HG03521 (cell line): ENCODE measurements around the gene CTXND1.

ENCODE experiments used
- ATAC-seq: cut with Tn5 transposase; IDR thresholded peaks from one replicate; pipeline ENCODE4 v1.9.1; 2021; ENCODE audit warnings: mild to moderate bottlenecking, moderate library complexity; ENCODE audit not compliant: unreplicated experiment

The CTXND1 gene

DNA sequence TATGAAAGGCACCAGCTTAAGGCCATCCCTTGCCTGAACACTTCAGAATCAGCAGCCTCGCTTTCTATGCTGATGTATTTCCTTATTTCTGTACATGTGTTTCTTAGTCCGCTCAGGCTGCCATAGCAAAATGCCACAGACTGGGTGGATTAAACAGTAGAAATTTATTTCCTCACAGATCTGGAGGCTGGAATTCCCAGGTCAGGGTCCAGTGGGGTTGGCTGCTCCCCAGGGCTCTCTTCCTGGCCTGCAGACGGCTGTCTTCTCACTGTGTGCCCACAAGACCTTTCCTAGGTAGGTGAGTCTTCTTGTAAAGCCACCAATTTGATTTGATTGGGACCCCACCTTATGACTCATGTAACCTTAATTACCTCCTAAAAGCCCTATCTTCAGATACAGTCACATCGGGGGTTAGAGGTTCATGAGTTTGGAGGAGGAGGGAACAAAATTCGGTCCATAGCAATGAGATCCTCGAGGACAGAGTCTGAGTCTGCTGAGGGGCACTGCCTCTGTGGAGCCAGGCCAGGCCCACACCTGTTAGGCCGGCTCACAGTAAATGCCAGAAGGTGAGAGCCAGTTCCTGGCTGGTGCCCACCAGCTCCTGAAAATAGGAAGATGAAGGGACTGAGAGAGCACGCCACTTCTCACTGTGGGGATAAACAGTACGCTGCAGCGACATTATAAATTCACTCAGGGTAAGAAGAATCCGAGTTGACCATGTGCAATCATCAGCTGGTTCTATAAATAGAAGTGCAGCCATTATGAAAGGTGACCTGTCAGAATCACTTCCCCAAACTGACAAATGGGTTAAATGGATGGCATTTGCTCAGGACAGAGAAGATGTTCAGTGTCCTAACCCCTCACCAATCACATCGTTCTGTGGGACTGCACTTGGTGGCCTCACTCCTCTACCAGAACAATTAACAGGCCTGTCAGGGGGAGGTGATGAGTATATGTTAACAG, 41.1 kb downstream of the CTXND1 start:
- no peak for ATAC-seq

- no peak for ATAC-seq
Measured at GRCh38 chr15:80208758-80209734, 43.0 kb downstream of the CTXND1 start.

DNA sequence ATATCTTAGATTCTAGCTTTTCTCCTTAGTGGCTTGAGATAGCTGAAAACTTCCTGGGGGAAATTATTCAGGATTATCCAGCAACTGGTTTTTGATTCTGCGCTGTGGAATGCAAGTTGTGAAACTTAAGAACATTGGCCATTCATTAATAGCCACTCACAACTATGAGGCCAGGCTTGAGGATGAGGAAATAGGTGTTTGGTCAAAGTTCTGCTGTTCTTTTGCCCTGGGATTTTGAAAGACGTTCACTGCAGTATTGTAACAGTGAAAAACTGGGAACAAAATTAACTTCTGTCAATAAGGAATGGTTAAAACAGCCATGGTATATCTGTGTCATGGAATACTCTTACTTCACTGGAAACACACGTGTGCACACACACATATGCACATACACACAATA, 44.1 kb downstream of the CTXND1 start:
- no peak for ATAC-seq

DNA sequence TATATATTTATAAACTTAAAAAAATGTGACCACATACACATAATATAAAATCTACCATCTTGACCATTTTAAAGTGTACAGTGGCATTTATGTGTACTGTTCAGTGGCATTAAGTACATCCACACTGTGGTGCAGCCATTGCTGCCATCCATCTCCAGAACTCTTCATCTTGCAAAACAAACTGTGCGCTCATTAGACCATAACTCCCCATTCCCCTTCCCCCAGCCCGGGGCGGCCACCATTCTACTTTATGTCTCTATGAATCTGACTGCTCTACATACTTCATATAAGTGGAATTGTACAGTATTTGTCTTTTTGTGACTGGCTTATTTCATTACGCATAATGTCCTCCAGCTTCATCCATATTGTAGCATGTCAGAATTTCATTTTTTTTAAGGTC, 47.8 kb downstream of the CTXND1 start:
- no peak for ATAC-seq

- ATAC-seq = no peak
Measured at GRCh38 chr15:80203361-80203885, 48.6 kb downstream of the CTXND1 start.

DNA sequence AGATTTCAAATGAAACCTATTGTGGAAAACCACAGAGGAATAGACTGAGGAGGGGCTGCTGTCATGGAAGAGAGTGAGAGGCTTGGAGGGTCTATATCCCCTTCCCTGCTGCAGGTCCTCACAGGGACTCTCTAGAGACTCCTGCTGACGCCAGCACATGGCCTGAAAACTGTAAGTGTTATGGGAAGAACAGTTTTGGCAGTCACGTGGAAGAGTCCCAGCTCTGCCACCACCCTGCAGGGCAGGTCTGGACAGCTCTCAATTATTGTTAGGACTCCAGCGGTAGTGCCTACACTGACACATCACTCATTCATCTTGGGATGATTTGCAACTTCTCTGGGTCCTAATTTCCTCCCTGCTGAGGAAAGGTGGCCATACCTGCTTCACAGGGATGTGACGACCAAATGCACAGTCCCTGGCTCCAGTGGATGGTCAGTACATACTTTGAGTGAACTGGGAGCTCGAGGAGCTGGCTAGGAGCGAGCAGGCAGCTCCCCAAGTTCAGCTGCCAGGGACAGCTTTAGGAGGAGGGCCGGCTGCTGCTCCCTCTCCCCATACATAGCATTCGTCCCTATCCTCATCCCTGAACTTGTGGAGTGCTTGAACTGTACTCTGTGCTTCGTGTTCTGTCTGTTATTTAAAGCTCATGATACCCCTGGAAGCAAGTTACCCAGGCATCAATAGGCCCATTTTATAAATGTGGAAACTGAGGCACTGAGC, 49.2 kb downstream of the CTXND1 start:
- no peak for ATAC-seq

DNA sequence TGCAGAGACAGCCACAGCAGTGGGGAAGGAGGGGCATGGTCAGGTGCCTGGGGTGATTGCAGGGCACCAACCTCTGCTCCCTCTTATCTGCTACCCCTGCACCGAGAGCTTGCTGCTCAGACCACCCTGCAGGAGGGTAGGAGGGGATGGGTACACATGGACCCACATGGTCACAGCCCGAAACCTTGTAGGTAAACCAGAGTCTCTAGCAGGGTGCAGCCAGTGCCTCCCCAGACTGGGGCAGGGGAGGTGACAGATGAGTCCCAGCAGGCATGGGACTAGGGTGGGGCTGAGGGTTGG, 50.0 kb downstream of the CTXND1 start:
- ATAC-seq = no peak

- no peak for ATAC-seq
Measured at GRCh38 chr15:80201256-80202015, 50.6 kb downstream of the CTXND1 start.

DNA sequence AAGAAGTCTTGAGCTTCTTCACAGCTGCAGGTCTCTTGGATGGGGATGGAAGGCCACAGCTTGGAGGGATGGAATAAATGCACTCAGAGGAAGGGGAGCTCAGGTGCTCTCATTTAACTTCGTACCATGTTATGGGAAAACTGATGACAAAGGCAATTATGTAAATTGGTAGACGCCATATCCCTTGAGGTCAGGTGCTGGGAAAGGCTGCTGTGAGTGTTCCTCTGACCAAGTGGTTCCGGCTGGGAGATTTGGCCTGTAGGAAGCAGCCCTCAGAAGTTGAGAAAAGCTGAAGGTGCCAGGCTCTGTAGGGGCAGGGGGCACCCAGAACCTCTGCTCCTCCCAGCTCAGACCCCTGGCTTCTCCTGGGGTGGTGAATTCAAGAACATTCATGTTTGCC, 52.1 kb downstream of the CTXND1 start:
- no peak for ATAC-seq

GRCh38 chr15:80199366-80199765, 52.6 kb downstream of the CTXND1 start:
- ATAC-seq = no peak

- no peak for ATAC-seq
Measured at GRCh38 chr15:80194914-80195313, 57.1 kb downstream of the CTXND1 start.

DNA sequence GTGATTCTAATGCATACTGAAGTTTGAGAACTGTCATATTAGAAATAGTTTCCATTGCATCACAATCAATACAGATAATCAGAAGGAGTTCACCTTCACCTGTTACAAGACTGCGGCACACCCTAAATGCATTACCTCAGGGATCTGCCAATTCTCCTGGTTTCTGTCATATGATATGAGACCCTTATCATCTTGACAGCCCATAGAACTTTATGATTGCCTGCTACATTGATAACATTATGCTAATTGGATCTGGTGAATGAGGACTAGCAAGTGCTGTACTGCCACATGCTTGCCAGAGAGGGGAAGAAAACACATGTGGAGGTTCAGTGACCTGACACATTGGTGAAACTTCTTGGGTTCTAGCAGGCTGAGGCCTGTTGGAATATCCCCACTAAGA, 57.8 kb downstream of the CTXND1 start:
- no peak for ATAC-seq

DNA sequence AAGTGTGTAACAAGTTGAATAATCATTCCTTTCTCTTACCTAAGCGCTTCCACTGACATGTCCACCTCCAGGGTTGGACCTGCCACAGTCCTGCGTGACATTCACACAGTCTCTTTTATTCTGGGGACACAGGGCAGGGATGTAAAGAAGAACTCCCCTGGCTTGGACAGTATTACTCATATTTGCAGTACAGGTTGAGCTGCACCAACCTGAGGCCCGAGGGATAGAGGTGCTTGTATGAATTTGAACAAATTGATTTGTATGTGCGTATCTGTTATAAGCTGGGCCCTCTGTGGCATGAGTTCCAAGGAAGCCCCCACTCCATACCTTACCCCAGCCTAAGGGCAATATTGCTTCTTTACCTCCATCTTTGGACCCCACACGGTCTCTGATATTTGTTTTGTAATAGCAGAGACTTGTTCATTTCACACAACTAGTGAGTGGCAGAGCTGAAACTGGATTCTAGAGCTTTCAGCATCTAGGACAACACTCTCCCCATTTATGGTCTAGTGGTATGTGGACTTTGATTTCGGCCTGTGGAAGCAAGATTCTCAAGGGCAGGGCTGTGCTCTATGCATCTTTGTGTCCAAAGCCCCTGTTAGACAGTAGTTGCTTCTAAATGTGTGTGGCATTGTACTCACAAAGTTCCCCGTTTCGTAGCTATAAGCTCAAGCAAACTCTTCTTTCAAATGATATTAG, 60.0 kb downstream of the CTXND1 start:
- ATAC-seq = no peak

- no peak for ATAC-seq
Measured at GRCh38 chr15:80191198-80191597, 60.8 kb downstream of the CTXND1 start.

DNA sequence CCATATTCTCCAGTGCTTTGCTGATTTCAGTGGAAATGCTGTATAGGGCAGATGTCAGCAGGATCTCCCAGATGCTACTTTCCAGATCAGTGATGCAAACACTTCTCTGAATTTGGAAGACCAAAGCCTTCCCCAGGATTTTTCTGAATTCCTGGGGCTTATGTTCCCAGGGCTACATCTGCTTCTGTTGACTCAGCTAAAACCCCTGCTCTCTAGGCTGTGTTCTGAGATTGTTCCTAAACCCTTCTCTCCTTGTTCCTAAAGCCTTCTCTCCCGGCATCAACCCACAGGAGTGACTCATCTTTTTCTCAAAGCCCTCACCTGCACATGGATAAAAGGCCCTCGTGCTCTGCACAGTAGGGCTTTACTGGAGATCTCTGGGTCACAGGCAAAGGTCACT, 63.8 kb downstream of the CTXND1 start:
- no peak for ATAC-seq

- no peak for ATAC-seq
Measured at GRCh38 chr15:80186597-80186996, 65.4 kb downstream of the CTXND1 start.

- ATAC-seq = no peak
Measured at GRCh38 chr15:80186066-80186465, 65.9 kb downstream of the CTXND1 start.

DNA sequence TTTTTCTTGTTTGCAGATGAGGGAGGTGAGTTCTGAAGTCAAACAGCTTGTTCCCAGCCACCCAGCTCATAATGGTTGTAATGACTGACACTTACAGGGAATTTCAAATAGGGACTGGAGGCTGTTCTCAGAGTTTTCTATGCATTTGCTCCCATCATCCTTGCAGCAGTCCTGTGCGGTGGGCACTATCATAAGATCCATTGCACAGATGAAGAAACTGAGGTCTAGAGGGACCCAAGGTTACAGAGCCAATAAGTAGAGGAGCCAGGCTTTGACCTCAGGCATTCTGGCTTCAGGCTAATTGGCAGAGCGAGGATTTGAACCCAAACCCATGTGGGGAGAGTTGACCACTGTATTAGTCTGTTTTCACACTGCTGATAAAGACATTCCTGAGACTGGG, 66.9 kb downstream of the CTXND1 start:
- no peak for ATAC-seq

GRCh38 chr15:80184554-80184953, 67.5 kb downstream of the CTXND1 start:
- no peak for ATAC-seq

DNA sequence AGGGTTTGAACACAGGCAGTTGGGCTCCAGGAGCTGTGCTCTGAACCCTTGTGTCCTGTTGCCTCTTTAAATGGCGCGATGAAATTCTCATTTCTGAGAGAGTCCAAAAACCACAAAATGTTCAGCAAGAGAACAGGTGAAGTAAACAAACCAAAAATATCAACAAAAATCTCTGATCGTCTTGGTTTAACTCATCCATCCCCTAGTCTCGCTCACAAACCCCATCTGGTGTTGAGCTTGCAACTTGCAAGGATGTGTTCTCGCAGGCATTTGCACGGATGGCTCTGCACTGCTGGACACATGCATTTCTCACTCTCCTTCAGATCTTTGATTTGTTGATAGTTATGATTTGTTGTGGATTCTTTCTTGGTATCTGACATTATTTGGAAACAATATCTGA, 68.1 kb downstream of the CTXND1 start:
- no peak for ATAC-seq
